Measurements from ENCODE around the gene BCL2L11. TPM values are rescaled to one million over a fixed set of nuclear protein-coding genes. Genes with fewer than 3 reads are reported as not detected.

Gene BCL2L11
- total and polyA plus RNA-seq, 12 donors, result 1.4 to 14.5 (median 6.8) TPM

DNA sequence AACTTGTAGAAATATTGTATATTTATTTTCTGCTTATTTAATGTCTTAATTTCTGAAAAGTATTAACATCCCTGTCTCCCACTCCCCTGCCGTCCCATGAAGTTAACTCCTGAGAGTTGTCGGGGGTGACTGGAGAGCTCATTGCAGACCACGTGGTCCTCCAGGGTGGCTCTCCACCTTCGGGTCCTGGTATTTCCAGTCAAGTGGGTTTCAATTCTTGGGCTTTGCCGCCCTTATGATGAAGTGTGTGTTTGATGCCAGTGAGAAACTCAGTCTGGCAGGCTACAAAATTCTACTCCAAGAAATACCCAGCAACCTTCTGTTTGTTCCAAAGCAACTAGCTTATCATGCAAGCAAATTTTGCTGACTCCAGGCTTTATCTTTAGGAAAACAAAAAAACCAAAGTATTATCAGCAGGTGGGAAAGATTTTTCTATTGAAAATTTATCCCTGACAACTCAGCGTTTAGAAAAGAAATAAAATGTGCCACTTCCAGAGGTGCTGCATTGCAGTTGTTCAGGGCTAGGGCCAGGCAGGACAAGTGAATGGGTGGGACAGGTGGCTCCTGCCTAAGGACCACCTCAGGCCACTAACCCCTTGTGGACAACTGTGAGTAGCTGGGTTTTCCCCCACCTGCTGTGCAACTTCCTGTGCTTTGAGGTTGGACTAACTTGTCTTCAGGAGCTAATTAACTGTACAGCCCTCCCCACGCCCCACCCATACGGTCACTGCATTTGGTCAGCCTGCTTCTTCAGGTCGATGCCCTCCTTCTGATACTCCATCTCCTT, 46.6 kb downstream of the BCL2L11 start:
- ATAC-seq (no peak), DNase-seq (no peak)
- no peak overlapping the region for H3K27ac ChIP-seq
- no peak for TF ChIP-seq CTCF (IDR thresholded peaks at IDR 0.05)
- H3K9me3 ChIP-seq, result no peaks in the 10 kb centered on the region
- WGBS, 2 donors, result 94 to 95% methylated on average over 9 of the region's 9 CpGs
- H3K4me3 ChIP-seq, result no peak overlapping the region
- H3K4me1 ChIP-seq, result peaks cover 0 to 43% (median 26%) of the 10 kb centered on the region in 9 donors
- intact Hi-C loops (cut with DNase I), result no loop called here
- peaks cover 0 to 33% (median 9%) of the 10 kb centered on the region in 9 donors for H3K36me3 ChIP-seq
- no peaks in the 10 kb centered on the region for H3K27me3 ChIP-seq

GRCh38 chr2:111167863-111168162, 47.1 kb downstream of the BCL2L11 start:
- Histone ChIP-seq H3K9me3 (no peaks in the 10 kb centered on the region), H3K27me3 (no peaks in the 10 kb centered on the region), H3K4me1 (peaks cover 0 to 38% (median 22%) of the 10 kb centered on the region in 9 donors), H3K4me3 (no peak overlapping the region), H3K36me3 (peaks cover 0 to 33% (median 9%) of the 10 kb centered on the region in 9 donors), H3K27ac (no peak overlapping the region)
- WGBS, 2 donors, result 92 to 93% methylated on average over 4 of the region's 4 CpGs
- intact Hi-C loops (cut with DNase I), result no loop called here
- TF ChIP-seq CTCF (IDR thresholded peaks at IDR 0.05), result no peak
- DNase-seq (no peak), ATAC-seq (no peak)

DNA sequence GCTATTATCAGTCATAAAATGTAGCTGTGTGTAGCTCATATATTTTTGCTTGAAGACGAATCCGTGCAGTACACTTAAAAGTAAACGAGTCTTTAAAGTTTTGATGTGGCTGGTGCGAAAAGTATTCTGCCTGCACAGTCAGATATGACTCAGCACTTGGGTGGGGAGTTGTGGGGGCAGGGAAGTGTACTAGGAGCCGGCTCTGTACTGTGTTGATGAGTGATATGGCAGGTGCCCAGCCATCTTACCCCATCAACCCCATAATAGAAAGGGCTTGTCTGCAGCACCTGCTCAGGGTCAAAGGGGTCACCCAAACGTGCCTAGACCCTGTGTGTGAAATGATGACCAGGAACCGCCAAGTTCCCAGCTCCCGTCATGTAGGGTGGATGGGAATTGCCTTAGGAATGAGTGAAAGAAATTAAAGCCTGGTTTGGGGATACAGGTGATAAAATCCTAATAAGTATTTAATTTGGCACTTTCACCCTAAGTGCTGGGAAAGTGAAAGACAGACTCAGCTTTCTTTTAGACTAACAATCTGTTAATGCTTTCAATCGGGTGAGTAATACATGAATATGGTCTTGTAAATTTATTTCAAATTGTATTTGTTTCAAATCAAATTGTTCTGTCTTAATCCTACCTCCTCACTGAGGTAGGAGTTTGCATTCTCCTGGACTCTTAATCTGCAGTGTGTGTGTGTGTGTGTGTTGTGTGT, 48.0 kb downstream of the BCL2L11 start:
- intact Hi-C loops (cut with DNase I), result no loop called here
- no peak overlapping the region for H3K27ac ChIP-seq
- no peaks in the 10 kb centered on the region for H3K9me3 ChIP-seq
- 56 to 57% methylated on average over 9 of the region's 9 CpGs for WGBS, 2 donors
- TF ChIP-seq CTCF (IDR thresholded peaks at IDR 0.05), result no peak
- peak in 7 of 8 donors; percentile 59 to 85 (median 83) for ATAC-seq
- no peaks in the 10 kb centered on the region for H3K27me3 ChIP-seq
- H3K36me3 ChIP-seq, result peaks cover 0 to 33% (median 9%) of the 10 kb centered on the region in 9 donors
- no peak overlapping the region for H3K4me3 ChIP-seq
- peak; percentile 28 to 36 for DNase-seq
- peaks cover 0 to 29% (median 15%) of the 10 kb centered on the region in 9 donors for H3K4me1 ChIP-seq

GRCh38 chr2:111169268-111169667, 48.6 kb downstream of the BCL2L11 start:
- 48 to 61% methylated on average over 2 of the region's 2 CpGs for WGBS, 2 donors
- no peak for TF ChIP-seq CTCF (IDR thresholded peaks at IDR 0.05)
- peaks cover 0 to 30% (median 9%) of the 10 kb centered on the region in 9 donors for H3K36me3 ChIP-seq
- H3K27ac ChIP-seq, result no peak overlapping the region
- no peak overlapping the region for H3K4me3 ChIP-seq
- H3K27me3 ChIP-seq, result no peaks in the 10 kb centered on the region
- no peaks in the 10 kb centered on the region for H3K9me3 ChIP-seq
- intact Hi-C loops (cut with DNase I), result no loop called here
- peaks cover 0 to 23% (median 13%) of the 10 kb centered on the region in 9 donors for H3K4me1 ChIP-seq
- DNase-seq, result no peak
- peak in 2 of 8 donors; percentile 12 to 22 for ATAC-seq
